GM23338 (cell line): ENCODE results near the gene ATG7. TPM values are rescaled to one million over a fixed set of nuclear protein-coding genes. Genes with fewer than 3 reads are reported as not detected.

ENCODE experiments used
- ATAC-seq: fragments of 200-7000 bp; cut with Tn5 transposase; 3 replicates; pipeline ENCODE4 v1.9.1; 2020
- DNase-seq: peaks from one replicate; pipeline ENCODE4 v3.0.0-alpha.2; 2015; ENCODE audit warnings: low spot score
- H2AFZ ChIP-seq: fragments of 200-600 bp; sonication (generic); 2 replicates; pipeline ENCODE4 v1.8.0; 2016; ENCODE audit warnings: antibody characterized with exemption, mild to moderate bottlenecking, moderate library complexity
- H3F3A ChIP-seq: fragments of 200-600 bp; sonication (generic); replicated peaks from 2 replicates; pipeline ENCODE4 v1.8.0; 2017; ENCODE audit warnings: antibody characterized with exemption, mixed run types, low read depth
- H3K27ac ChIP-seq: fragments of 200-600 bp; sonication (generic); 2 replicates; pipeline ENCODE4 v1.6.1; 2016; ENCODE audit warnings: low read depth
- H3K27me3 ChIP-seq: fragments of 200-600 bp; sonication (generic); 2 replicates; pipeline ENCODE4 v1.8.0; 2016; ENCODE audit warnings: mild to moderate bottlenecking, mixed run types, moderate library complexity; ENCODE audit not compliant: insufficient read depth
- H3K36me3 ChIP-seq: fragments of 200-600 bp; sonication (generic); 2 replicates; pipeline ENCODE4 v1.8.0; 2016; ENCODE audit warnings: mild to moderate bottlenecking; ENCODE audit not compliant: insufficient read depth
- H3K4me1 ChIP-seq: fragments of 200-600 bp; sonication (generic); 2 replicates; pipeline ENCODE4 v1.8.0; 2016; ENCODE audit warnings: mild to moderate bottlenecking, moderate library complexity; ENCODE audit not compliant: insufficient read depth
- H3K4me2 ChIP-seq: fragments of 200-600 bp; sonication (generic); 2 replicates; pipeline ENCODE4 v1.7.1; 2017; ENCODE audit warnings: mixed run types
- H3K4me3 ChIP-seq: fragments of 200-600 bp; sonication (generic); 2 replicates; pipeline ENCODE4 v1.6.1; 2016; ENCODE audit warnings: mixed run types
- H3K79me2 ChIP-seq: fragments of 200-600 bp; sonication (generic); replicated peaks from 2 replicates; pipeline ENCODE4 v1.8.0; 2017; ENCODE audit warnings: mild to moderate bottlenecking; ENCODE audit not compliant: insufficient read depth
- H3K9me2 ChIP-seq: fragments of 200-600 bp; sonication (generic); 2 replicates; pipeline ENCODE4 v1.8.0; 2017; ENCODE audit not compliant: insufficient read depth
- H4K20me1 ChIP-seq: fragments of 200-600 bp; sonication (generic); replicated peaks from 2 replicates; pipeline ENCODE4 v1.8.0; 2017; ENCODE audit warnings: mild to moderate bottlenecking; ENCODE audit not compliant: insufficient read depth
- H3K27ac Mint-ChIP-seq: 2 replicates; pipeline ENCODE4 v1.8.0; 2020; ENCODE audit warnings: inconsistent platforms, mild to moderate bottlenecking, moderate library complexity, mixed read lengths
- H3K27me3 Mint-ChIP-seq: 3 replicates; pipeline ENCODE4 v1.8.0; 2022; ENCODE audit warnings: low read depth, mild to moderate bottlenecking, moderate library complexity, mixed read lengths, inconsistent platforms; ENCODE audit not compliant: insufficient read depth, poor library complexity
- H3K36me3 Mint-ChIP-seq: 3 replicates; pipeline ENCODE4 v1.8.0; 2021; ENCODE audit warnings: low read depth, mild to moderate bottlenecking, inconsistent platforms, moderate library complexity, mixed read lengths
- H3K4me1 Mint-ChIP-seq: 3 replicates; pipeline ENCODE4 v1.8.0; 2020; ENCODE audit warnings: mild to moderate bottlenecking, inconsistent platforms, mixed read lengths
- H3K4me3 Mint-ChIP-seq: 3 replicates; pipeline ENCODE4 v1.8.0; 2021; ENCODE audit warnings: moderate library complexity, mild to moderate bottlenecking, inconsistent platforms, mixed read lengths
- H3K9me3 Mint-ChIP-seq: 3 replicates; pipeline ENCODE4 v1.8.0; 2020; ENCODE audit warnings: moderate library complexity, mild to moderate bottlenecking, inconsistent platforms, mixed read lengths
- CREB1 ChIP-seq: fragments of 250-450 bp; sonication (Bioruptor Pico); IDR thresholded peaks from 2 replicates; pipeline ENCODE4 v1.5.0; 2020; ENCODE audit warnings: low read depth, mild to moderate bottlenecking, moderate library complexity
- CTCF ChIP-seq, 2 experiments: fragments of 200-600 bp in 1 of 2; sonication (generic) in 1 of 2; conservative IDR thresholded peaks; 2 replicates each; pipeline versions ENCODE4 v1.5.1 to v1.6.1; 2016 to 2017; ENCODE audit warnings: antibody characterized with exemption in 2 of 2, low read depth in 2 of 2, mild to moderate bottlenecking in 2 of 2, moderate library complexity in 1 of 2
- EZH2 ChIP-seq: fragments of 200-600 bp; sonication (generic); IDR thresholded peaks from one replicate; pipeline ENCODE4 v1.8.0; 2017; ENCODE audit warnings: antibody characterized with exemption, mild to moderate bottlenecking, low read depth; ENCODE audit not compliant: unreplicated experiment
- EZH2phosphoT487 ChIP-seq: fragments of 200-600 bp; sonication (generic); IDR thresholded peaks from one replicate; pipeline ENCODE4 v1.8.1; 2018; ENCODE audit warnings: antibody characterized with exemption; ENCODE audit not compliant: unreplicated experiment
- JUNB ChIP-seq: IDR thresholded peaks from one replicate; pipeline ENCODE4 v1.6.1; 2016; ENCODE audit warnings: antibody characterized with exemption; ENCODE audit not compliant: unreplicated experiment
- NANOG ChIP-seq: IDR thresholded peaks from 2 replicates; pipeline ENCODE4 v1.6.1; 2016; ENCODE audit warnings: antibody characterized with exemption, borderline replicate concordance
- STAT1 ChIP-seq: IDR thresholded peaks from one replicate; pipeline ENCODE4 v1.6.1; 2016; ENCODE audit warnings: antibody characterized with exemption; ENCODE audit not compliant: unreplicated experiment
- ZNF331 ChIP-seq: fragments of 250-450 bp; sonication (Bioruptor Pico); IDR thresholded peaks from 2 replicates; pipeline ENCODE4 v1.5.0; 2020; ENCODE audit warnings: low read depth, mild to moderate bottlenecking, moderate library complexity
- polyA plus RNA-seq: library from polyadenylated mRNA; unstranded; fragments of >200 nt; fragmentation: Nextera tagmentation; extraction: Ambion mirVana; gene quantifications from 2 replicates; pipeline ENCODE4 v1.2.1, GENCODE V29; 2016
- total RNA-seq: library from RNA; depleted of rRNA; stranded (reverse); fragments of >200 nt; shearing (Covaris generic); gene quantifications from 2 replicates; pipeline ENCODE4 v1.2.3, GENCODE V29; 2014
- TF ChIP-seq, protein P1 (sequence below): fragments of 250-450 bp; sonication (Bioruptor Pico); IDR thresholded peaks from 2 replicates; pipeline ENCODE4 v1.5.0; 2020; ENCODE audit warnings: mild to moderate bottlenecking, moderate library complexity
- TF ChIP-seq, protein P2 (sequence below): IDR thresholded peaks from 2 replicates; pipeline ENCODE4 v1.6.1; 2016; ENCODE audit warnings: antibody characterized with exemption
- TF ChIP-seq, protein P3 (sequence below): IDR thresholded peaks from one replicate; pipeline ENCODE4 v1.6.1; 2018; ENCODE audit warnings: antibody characterized with exemption; ENCODE audit not compliant: unreplicated experiment

The ATG7 gene
- total and polyA plus RNA-seq, 2 experiments from 2014 or later: 16.2 to 36.7 TPM

GRCh38 chr3:11331101-11331500 lies 58.9 kb downstream of the ATG7 start:
- H3K27ac Mint-ChIP-seq: no peak overlapping the region

More at GRCh38 chr3:11331101-11331500, 58.9 kb downstream of the ATG7 start:
- Mint-ChIP-seq H3K4me3 (no peak overlapping the region), H3K9me3 (no peaks in the 10 kb centered on the region), H3K27me3 (no peaks in the 10 kb centered on the region), H3K36me3 (peaks cover 4% of the 10 kb centered on the region; the same call in 1 of the 3 replicates), H3K4me1 (no peaks in the 10 kb centered on the region)
- Histone ChIP-seq H3K4me2 (no peak overlapping the region), H3K27me3 (no peaks in the 10 kb centered on the region), H3K4me1 (no peaks in the 10 kb centered on the region), H3K79me2 (no peaks in the 10 kb centered on the region), H3K36me3 (no peaks in the 10 kb centered on the region), H2AFZ (no peak overlapping the region), H3K9me2 (no peaks in the 10 kb centered on the region), H3F3A (no peaks in the 10 kb centered on the region), H3K27ac (no peak overlapping the region), H3K4me3 (no peak overlapping the region), H4K20me1 (no peaks in the 10 kb centered on the region)
- ATAC-seq (no peak), DNase-seq (no peak)
- TF ChIP-seq JUNB: no peak
- TF ChIP-seq ZNF331 (CRISPR knock-in tag): no peak
- TF ChIP-seq EZH2phosphoT487: no peak
- TF ChIP-seq NANOG: no peak
- TF ChIP-seq, protein P1, sequence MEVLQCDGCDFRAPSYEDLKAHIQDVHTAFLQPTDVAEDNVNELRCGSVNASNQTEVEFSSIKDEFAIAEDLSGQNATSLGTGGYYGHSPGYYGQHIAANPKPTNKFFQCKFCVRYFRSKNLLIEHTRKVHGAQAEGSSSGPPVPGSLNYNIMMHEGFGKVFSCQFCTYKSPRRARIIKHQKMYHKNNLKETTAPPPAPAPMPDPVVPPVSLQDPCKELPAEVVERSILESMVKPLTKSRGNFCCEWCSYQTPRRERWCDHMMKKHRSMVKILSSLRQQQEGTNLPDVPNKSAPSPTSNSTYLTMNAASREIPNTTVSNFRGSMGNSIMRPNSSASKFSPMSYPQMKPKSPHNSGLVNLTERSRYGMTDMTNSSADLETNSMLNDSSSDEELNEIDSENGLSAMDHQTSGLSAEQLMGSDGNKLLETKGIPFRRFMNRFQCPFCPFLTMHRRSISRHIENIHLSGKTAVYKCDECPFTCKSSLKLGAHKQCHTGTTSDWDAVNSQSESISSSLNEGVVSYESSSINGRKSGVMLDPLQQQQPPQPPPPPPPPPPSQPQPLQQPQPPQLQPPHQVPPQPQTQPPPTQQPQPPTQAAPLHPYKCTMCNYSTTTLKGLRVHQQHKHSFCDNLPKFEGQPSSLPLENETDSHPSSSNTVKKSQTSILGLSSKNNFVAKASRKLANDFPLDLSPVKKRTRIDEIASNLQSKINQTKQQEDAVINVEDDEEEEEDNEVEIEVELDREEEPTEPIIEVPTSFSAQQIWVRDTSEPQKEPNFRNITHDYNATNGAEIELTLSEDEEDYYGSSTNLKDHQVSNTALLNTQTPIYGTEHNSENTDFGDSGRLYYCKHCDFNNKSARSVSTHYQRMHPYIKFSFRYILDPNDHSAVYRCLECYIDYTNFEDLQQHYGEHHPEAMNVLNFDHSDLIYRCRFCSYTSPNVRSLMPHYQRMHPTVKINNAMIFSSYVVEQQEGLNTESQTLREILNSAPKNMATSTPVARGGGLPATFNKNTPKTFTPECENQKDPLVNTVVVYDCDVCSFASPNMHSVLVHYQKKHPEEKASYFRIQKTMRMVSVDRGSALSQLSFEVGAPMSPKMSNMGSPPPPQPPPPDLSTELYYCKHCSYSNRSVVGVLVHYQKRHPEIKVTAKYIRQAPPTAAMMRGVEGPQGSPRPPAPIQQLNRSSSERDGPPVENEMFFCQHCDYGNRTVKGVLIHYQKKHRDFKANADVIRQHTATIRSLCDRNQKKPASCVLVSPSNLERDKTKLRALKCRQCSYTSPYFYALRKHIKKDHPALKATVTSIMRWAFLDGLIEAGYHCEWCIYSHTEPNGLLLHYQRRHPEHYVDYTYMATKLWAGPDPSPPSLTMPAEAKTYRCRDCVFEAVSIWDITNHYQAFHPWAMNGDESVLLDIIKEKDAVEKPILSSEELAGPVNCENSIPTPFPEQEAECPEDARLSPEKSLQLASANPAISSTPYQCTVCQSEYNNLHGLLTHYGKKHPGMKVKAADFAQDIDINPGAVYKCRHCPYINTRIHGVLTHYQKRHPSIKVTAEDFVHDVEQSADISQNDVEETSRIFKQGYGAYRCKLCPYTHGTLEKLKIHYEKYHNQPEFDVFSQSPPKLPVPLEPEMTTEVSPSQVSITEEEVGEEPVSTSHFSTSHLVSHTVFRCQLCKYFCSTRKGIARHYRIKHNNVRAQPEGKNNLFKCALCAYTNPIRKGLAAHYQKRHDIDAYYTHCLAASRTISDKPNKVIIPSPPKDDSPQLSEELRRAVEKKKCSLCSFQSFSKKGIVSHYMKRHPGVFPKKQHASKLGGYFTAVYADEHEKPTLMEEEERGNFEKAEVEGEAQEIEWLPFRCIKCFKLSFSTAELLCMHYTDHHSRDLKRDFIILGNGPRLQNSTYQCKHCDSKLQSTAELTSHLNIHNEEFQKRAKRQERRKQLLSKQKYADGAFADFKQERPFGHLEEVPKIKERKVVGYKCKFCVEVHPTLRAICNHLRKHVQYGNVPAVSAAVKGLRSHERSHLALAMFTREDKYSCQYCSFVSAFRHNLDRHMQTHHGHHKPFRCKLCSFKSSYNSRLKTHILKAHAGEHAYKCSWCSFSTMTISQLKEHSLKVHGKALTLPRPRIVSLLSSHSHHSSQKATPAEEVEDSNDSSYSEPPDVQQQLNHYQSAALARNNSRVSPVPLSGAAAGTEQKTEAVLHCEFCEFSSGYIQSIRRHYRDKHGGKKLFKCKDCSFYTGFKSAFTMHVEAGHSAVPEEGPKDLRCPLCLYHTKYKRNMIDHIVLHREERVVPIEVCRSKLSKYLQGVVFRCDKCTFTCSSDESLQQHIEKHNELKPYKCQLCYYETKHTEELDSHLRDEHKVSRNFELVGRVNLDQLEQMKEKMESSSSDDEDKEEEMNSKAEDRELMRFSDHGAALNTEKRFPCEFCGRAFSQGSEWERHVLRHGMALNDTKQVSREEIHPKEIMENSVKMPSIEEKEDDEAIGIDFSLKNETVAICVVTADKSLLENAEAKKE: no peak
- no peak for TF ChIP-seq CTCF (conservative IDR thresholded peaks at IDR 0.05; ENCODE audit: low read depth in 2 of 2)
- TF ChIP-seq, protein P2, sequence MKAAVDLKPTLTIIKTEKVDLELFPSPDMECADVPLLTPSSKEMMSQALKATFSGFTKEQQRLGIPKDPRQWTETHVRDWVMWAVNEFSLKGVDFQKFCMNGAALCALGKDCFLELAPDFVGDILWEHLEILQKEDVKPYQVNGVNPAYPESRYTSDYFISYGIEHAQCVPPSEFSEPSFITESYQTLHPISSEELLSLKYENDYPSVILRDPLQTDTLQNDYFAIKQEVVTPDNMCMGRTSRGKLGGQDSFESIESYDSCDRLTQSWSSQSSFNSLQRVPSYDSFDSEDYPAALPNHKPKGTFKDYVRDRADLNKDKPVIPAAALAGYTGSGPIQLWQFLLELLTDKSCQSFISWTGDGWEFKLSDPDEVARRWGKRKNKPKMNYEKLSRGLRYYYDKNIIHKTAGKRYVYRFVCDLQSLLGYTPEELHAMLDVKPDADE: no peak
- TF ChIP-seq, protein P3, sequence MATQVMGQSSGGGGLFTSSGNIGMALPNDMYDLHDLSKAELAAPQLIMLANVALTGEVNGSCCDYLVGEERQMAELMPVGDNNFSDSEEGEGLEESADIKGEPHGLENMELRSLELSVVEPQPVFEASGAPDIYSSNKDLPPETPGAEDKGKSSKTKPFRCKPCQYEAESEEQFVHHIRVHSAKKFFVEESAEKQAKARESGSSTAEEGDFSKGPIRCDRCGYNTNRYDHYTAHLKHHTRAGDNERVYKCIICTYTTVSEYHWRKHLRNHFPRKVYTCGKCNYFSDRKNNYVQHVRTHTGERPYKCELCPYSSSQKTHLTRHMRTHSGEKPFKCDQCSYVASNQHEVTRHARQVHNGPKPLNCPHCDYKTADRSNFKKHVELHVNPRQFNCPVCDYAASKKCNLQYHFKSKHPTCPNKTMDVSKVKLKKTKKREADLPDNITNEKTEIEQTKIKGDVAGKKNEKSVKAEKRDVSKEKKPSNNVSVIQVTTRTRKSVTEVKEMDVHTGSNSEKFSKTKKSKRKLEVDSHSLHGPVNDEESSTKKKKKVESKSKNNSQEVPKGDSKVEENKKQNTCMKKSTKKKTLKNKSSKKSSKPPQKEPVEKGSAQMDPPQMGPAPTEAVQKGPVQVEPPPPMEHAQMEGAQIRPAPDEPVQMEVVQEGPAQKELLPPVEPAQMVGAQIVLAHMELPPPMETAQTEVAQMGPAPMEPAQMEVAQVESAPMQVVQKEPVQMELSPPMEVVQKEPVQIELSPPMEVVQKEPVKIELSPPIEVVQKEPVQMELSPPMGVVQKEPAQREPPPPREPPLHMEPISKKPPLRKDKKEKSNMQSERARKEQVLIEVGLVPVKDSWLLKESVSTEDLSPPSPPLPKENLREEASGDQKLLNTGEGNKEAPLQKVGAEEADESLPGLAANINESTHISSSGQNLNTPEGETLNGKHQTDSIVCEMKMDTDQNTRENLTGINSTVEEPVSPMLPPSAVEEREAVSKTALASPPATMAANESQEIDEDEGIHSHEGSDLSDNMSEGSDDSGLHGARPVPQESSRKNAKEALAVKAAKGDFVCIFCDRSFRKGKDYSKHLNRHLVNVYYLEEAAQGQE: no peak
- TF ChIP-seq EZH2: no peak
- no peak for TF ChIP-seq CREB1 (CRISPR knock-in tag)
- TF ChIP-seq STAT1: no peak
